MM.1S (cell line): ENCODE data around the gene SLC26A8.
"Not testable (repeated sequence)": the region's sequence is repeated elsewhere in the genome, so short reads cannot be mapped to it uniquely, and the experiment has no call there.

Experiments used
- EZH2 ChIP-seq: fragments of 300-600 bp; sonication (generic); optimal IDR thresholded peaks from 2 replicates; pipeline ENCODE3; 2017; ENCODE audit warnings: low read depth, mild to moderate bottlenecking, antibody characterized with exemption, low read length, mixed read lengths
- TF ChIP-seq, protein P1 (sequence below): fragments of 300-600 bp; sonication (generic); IDR thresholded peaks from 2 replicates; pipeline ENCODE4 v1.5.1; 2016; ENCODE audit warnings: antibody characterized with exemption, low read length, mixed read lengths

DNA sequence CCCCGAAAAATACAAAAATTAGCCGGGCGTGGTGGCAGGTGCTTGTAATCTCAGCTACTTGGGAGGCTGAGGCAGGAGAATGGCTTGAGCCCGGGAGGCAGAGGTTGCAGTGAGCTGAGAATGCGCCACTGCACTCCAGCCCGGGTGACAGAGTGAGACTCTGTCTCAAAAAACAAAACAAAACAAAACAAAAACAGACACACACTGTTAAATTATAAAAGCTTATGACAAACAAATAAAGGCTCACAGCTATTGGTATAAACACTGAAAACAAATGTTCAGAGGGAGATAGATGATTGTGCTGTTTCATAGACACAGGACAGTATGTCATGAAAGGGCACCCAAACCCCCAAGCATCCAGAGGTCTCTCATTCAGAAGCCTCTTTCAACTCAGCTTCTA is 107.5 kb downstream of the SLC26A8 start:
- TF ChIP-seq, protein P1, sequence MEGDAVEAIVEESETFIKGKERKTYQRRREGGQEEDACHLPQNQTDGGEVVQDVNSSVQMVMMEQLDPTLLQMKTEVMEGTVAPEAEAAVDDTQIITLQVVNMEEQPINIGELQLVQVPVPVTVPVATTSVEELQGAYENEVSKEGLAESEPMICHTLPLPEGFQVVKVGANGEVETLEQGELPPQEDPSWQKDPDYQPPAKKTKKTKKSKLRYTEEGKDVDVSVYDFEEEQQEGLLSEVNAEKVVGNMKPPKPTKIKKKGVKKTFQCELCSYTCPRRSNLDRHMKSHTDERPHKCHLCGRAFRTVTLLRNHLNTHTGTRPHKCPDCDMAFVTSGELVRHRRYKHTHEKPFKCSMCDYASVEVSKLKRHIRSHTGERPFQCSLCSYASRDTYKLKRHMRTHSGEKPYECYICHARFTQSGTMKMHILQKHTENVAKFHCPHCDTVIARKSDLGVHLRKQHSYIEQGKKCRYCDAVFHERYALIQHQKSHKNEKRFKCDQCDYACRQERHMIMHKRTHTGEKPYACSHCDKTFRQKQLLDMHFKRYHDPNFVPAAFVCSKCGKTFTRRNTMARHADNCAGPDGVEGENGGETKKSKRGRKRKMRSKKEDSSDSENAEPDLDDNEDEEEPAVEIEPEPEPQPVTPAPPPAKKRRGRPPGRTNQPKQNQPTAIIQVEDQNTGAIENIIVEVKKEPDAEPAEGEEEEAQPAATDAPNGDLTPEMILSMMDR: not testable (repeated sequence)
- not testable (repeated sequence) for TF ChIP-seq EZH2
